ENCODE measurements around the gene MTMR10.

MTMR10 gene

GRCh38 chr15:30991255-30992235, at the start of gene MTMR10:
TSS of gene MTMR10 (minus strand) at chr15:30991628. CDS start at chr15:30991506, 122 bp downstream.
- peak; percentile 87 for DNase-seq

GRCh38 chr15:31040611-31041010, 49.2 kb upstream of the MTMR10 start:
- DNase-seq: no peak

GRCh38 chr15:31039961-31040360, 48.5 kb upstream of the MTMR10 start:
- no peak for DNase-seq

- no peak for DNase-seq
Observed at GRCh38 chr15:31037731-31038477, 46.5 kb upstream of the MTMR10 start.

- DNase-seq: no peak
Observed at GRCh38 chr15:31036783-31037182, 45.4 kb upstream of the MTMR10 start.

- no peak for DNase-seq
Observed at GRCh38 chr15:31035610-31036009, 44.2 kb upstream of the MTMR10 start.

GRCh38 chr15:31034152-31034551, 42.7 kb upstream of the MTMR10 start:
- no peak for DNase-seq

- DNase-seq: no peak
Observed at GRCh38 chr15:31032961-31033371, 41.5 kb upstream of the MTMR10 start.

- DNase-seq: no peak
Observed at GRCh38 chr15:31031471-31032067, 40.1 kb upstream of the MTMR10 start.

- no peak for DNase-seq
Observed at GRCh38 chr15:31027910-31028578, 36.6 kb upstream of the MTMR10 start.

GRCh38 chr15:31025996-31026395, 34.6 kb upstream of the MTMR10 start:
- no peak for DNase-seq

GRCh38 chr15:31024979-31025378, 33.6 kb upstream of the MTMR10 start:
- DNase-seq: no peak

GRCh38 chr15:31024330-31024729, 32.9 kb upstream of the MTMR10 start:
- DNase-seq: no peak

GRCh38 chr15:31023841-31024240, 32.4 kb upstream of the MTMR10 start:
- DNase-seq: no peak

- no peak for DNase-seq
Observed at GRCh38 chr15:31021067-31021665, 29.7 kb upstream of the MTMR10 start.

- DNase-seq: no peak
Observed at GRCh38 chr15:31020542-31020941, 29.1 kb upstream of the MTMR10 start.

- DNase-seq: no peak
Observed at GRCh38 chr15:31019986-31020385, 28.6 kb upstream of the MTMR10 start.

GRCh38 chr15:31017311-31017710, 25.9 kb upstream of the MTMR10 start:
- DNase-seq: no peak

- DNase-seq: no peak
Observed at GRCh38 chr15:31016446-31016915, 25.1 kb upstream of the MTMR10 start.

- DNase-seq: no peak
Observed at GRCh38 chr15:31014608-31014925, 23.1 kb upstream of the MTMR10 start.

- no peak for DNase-seq
Observed at GRCh38 chr15:31013863-31014607, 22.6 kb upstream of the MTMR10 start.

GRCh38 chr15:31012455-31012854, 21.0 kb upstream of the MTMR10 start:
- no peak for DNase-seq
